Tibial nerve (tissue), 4 donors: ENCODE data around the gene RPAP3. TPM values are rescaled to one million over a fixed set of nuclear protein-coding genes. Genes with fewer than 3 reads are reported as not detected.

Experiments used
- DNase-seq, 2 donors: peaks; one replicate each; pipeline ENCODE4 v3.0.0-alpha.2; 2019; ENCODE audit warnings: low spot score in 2 of 2
- H3K27ac ChIP-seq, 4 donors: fragments of 200-600 bp; sonication (generic) in 3 of 4; one replicate each; pipeline ENCODE4 v1.5.1; 2017 to 2019; ENCODE audit warnings: mild to moderate bottlenecking in 1 of 4
- H3K27me3 ChIP-seq, 2 donors: fragments of 200-600 bp; sonication (generic) in 1 of 2; one replicate each; pipeline versions ENCODE4 v1.5.1 to v1.6.0; 2017 to 2019
- H3K36me3 ChIP-seq, 3 donors: fragments of 200-600 bp; sonication (generic); one replicate each; pipeline ENCODE4 v1.5.1; 2018 to 2019
- H3K4me1 ChIP-seq, 4 donors: fragments of 200-600 bp; sonication (generic) in 3 of 4; one replicate each; pipeline ENCODE4 v1.5.1; 2017 to 2019
- H3K4me3 ChIP-seq, 4 donors: fragments of 200-600 bp; sonication (generic) in 3 of 4; one replicate each; pipeline ENCODE4 v1.5.1; 2017 to 2019; ENCODE audit warnings: mild to moderate bottlenecking in 1 of 4, moderate library complexity in 1 of 4
- H3K9me3 ChIP-seq, 4 donors: fragments of 200-600 bp; sonication (generic) in 3 of 4; one replicate each; pipeline ENCODE4 v1.5.1; 2017 to 2019
- CTCF ChIP-seq, 5 experiments: fragments of 200-600 bp in 3 of 5; fragments of 450-650 bp in 2 of 5; sonication (generic) in 3 of 5; IDR thresholded peaks; one replicate each; pipeline ENCODE4 v1.5.1; 2016 to 2019; ENCODE audit warnings: antibody characterized with exemption in 5 of 5, mild to moderate bottlenecking in 3 of 5, moderate library complexity in 2 of 5
- EP300 ChIP-seq, 2 donors: sonication (generic); formaldehyde crosslinking; IDR thresholded peaks; one replicate each; pipeline ENCODE4 v1.6.1; 2017; ENCODE audit warnings: antibody characterized with exemption in 2 of 2, mild to moderate bottlenecking in 1 of 2
- POLR2A ChIP-seq, 2 donors: fragments of 450-650 bp; IDR thresholded peaks; one replicate each; pipeline ENCODE4 v1.6.1; 2017; ENCODE audit warnings: antibody characterized with exemption in 2 of 2, mild to moderate bottlenecking in 2 of 2, moderate library complexity in 2 of 2
- WGBS, 2 donors: methylation state at CpG; one replicate each; pipeline ENCODE4 v1.1.5; 2018; 5-methylcytosine and 5-hydroxymethylcytosine counted together
- total RNA-seq, 4 donors: library from RNA; depleted of rRNA; stranded (reverse); fragments of >200 nt; gene quantifications; one replicate each; pipeline ENCODE4 v1.1.0, GENCODE V29; 2016

Gene RPAP3
- total RNA-seq, 4 donors from 2014 or later = 8.8 to 19.2 (median 15.5) TPM

GRCh38 chr12:47652521-47653234, 53.2 kb downstream of the RPAP3 start:
- Histone ChIP-seq H3K27ac (no peak overlapping the region), H3K4me1 (peaks cover 0 to 14% (median 0%) of the 10 kb centered on the region in 4 donors), H3K27me3 (no peaks in the 10 kb centered on the region), H3K9me3 (no peaks in the 10 kb centered on the region), H3K4me3 (no peak overlapping the region), H3K36me3 (no peaks in the 10 kb centered on the region)
- DNase-seq = peak in 1 of 2 donors; percentile 15
- WGBS, 2 donors = 67 to 75% methylated on average over 4 of the region's 4 CpGs
- TF ChIP-seq EP300 (IDR thresholded peaks at IDR 0.05) = no peak
- no peak for TF ChIP-seq POLR2A (IDR thresholded peaks at IDR 0.05)
- TF ChIP-seq CTCF (IDR thresholded peaks at IDR 0.05) = no peak

GRCh38 chr12:47651368-47652254, 54.2 kb downstream of the RPAP3 start:
- H3K27ac ChIP-seq = peak overlapping the region in 1 of 4 donors; percentile 5
- H3K27me3 ChIP-seq = no peaks in the 10 kb centered on the region
- H3K4me3 ChIP-seq = no peak overlapping the region
- peak; percentile 25 to 50 for DNase-seq
- no peaks in the 10 kb centered on the region for H3K36me3 ChIP-seq
- TF ChIP-seq CTCF (IDR thresholded peaks at IDR 0.05) (peak; percentile 71 to 78 (median 74)), POLR2A (IDR thresholded peaks at IDR 0.05) (no peak), EP300 (IDR thresholded peaks at IDR 0.05) (no peak)
- peaks cover 0 to 14% (median 0%) of the 10 kb centered on the region in 4 donors for H3K4me1 ChIP-seq
- 48 to 52% methylated on average over 12 of the region's 12 CpGs for WGBS, 2 donors
- H3K9me3 ChIP-seq = no peaks in the 10 kb centered on the region

- Histone ChIP-seq H3K4me1 (peaks cover 0 to 14% (median 0%) of the 10 kb centered on the region in 4 donors), H3K36me3 (no peaks in the 10 kb centered on the region), H3K27ac (no peak overlapping the region), H3K4me3 (no peak overlapping the region), H3K9me3 (no peaks in the 10 kb centered on the region), H3K27me3 (no peaks in the 10 kb centered on the region)
- DNase-seq = no peak
- 81 to 88% methylated on average over 1 of the region's 1 CpG for WGBS, 2 donors
- TF ChIP-seq POLR2A (IDR thresholded peaks at IDR 0.05) = no peak
- TF ChIP-seq CTCF (IDR thresholded peaks at IDR 0.05) = no peak
- no peak for TF ChIP-seq EP300 (IDR thresholded peaks at IDR 0.05)
Observed at GRCh38 chr12:47650469-47650868, 55.4 kb downstream of the RPAP3 start.

GRCh38 chr12:47649381-47649780, 56.4 kb downstream of the RPAP3 start:
- H3K4me1 ChIP-seq = peaks cover 0 to 14% (median 0%) of the 10 kb centered on the region in 4 donors
- H3K27ac ChIP-seq = no peak overlapping the region
- 77 to 80% methylated on average over 2 of the region's 2 CpGs for WGBS, 2 donors

More at GRCh38 chr12:47649381-47649780, 56.4 kb downstream of the RPAP3 start:
- no peak overlapping the region for H3K4me3 ChIP-seq
- H3K9me3 ChIP-seq = peaks cover 0 to 6% (median 1%) of the 10 kb centered on the region in 4 donors
- DNase-seq = no peak
- TF ChIP-seq EP300 (IDR thresholded peaks at IDR 0.05) (no peak), CTCF (IDR thresholded peaks at IDR 0.05) (no peak), POLR2A (IDR thresholded peaks at IDR 0.05) (no peak)
- no peaks in the 10 kb centered on the region for H3K27me3 ChIP-seq
- peaks cover 0 to 6% (median 0%) of the 10 kb centered on the region in 3 donors for H3K36me3 ChIP-seq
